Glutamatergic neuron (in vitro differentiated cells): ENCODE measurements around the gene PLEKHA6. TPM values are rescaled to one million over a fixed set of nuclear protein-coding genes. Genes with fewer than 3 reads are reported as not detected.

Experiments used
- DNase-seq: peaks from one replicate; pipeline ENCODE4 v3.0.0; 2022
- H3K27ac Mint-ChIP-seq: one replicate; pipeline ENCODE4 v1.8.0; 2020; ENCODE audit warnings: mild to moderate bottlenecking, mixed read lengths, inconsistent platforms; ENCODE audit not compliant: unreplicated experiment
- H3K27me3 Mint-ChIP-seq: one replicate; pipeline ENCODE4 v1.8.0; 2020; ENCODE audit warnings: mild to moderate bottlenecking, moderate library complexity, mixed read lengths, inconsistent platforms; ENCODE audit not compliant: unreplicated experiment
- H3K36me3 Mint-ChIP-seq: one replicate; pipeline ENCODE4 v1.8.0; 2020; ENCODE audit warnings: mild to moderate bottlenecking, mixed read lengths, inconsistent platforms; ENCODE audit not compliant: unreplicated experiment
- H3K4me1 Mint-ChIP-seq: one replicate; pipeline ENCODE4 v1.8.0; 2020; ENCODE audit warnings: mild to moderate bottlenecking, low read depth, mixed read lengths, inconsistent platforms; ENCODE audit not compliant: unreplicated experiment
- H3K4me3 Mint-ChIP-seq: one replicate; pipeline ENCODE4 v1.8.0; 2020; ENCODE audit warnings: mild to moderate bottlenecking, mixed read lengths, inconsistent platforms; ENCODE audit not compliant: unreplicated experiment
- H3K9me3 Mint-ChIP-seq: one replicate; pipeline ENCODE4 v1.8.0; 2020; ENCODE audit warnings: mild to moderate bottlenecking, moderate library complexity, mixed read lengths, inconsistent platforms; ENCODE audit not compliant: unreplicated experiment
- CTCF ChIP-seq: fragments of 200-600 bp; sonication (generic); IDR thresholded peaks from one replicate; pipeline ENCODE4 v1.5.0; 2021; ENCODE audit not compliant: partially characterized antibody, unreplicated experiment
- total RNA-seq: library from RNA; stranded (reverse); fragmentation: NEBNext Ultra II Directional; extraction: Animal tissue kit (Norgen Biotek cat#: 25700); gene quantifications from one replicate; pipeline ENCODE4 v1.2.1, GENCODE V29; 2021; ENCODE audit not compliant: unreplicated experiment

PLEKHA6 gene
- total RNA-seq, 1 donor from 2014 or later = 72.7 TPM

GRCh38 chr1:204342310-204342709, 17.4 kb downstream of the PLEKHA6 start:
- Mint-ChIP-seq H3K4me3 (no peak overlapping the region), H3K27ac (no peak overlapping the region), H3K27me3 (peaks cover 2% of the 10 kb centered on the region), H3K9me3 (peaks cover 4% of the 10 kb centered on the region), H3K4me1 (peaks cover 68% of the 10 kb centered on the region), H3K36me3 (no peaks in the 10 kb centered on the region)
- TF ChIP-seq CTCF = no peak
- no peak for DNase-seq

- Mint-ChIP-seq H3K4me1 (peaks cover 60% of the 10 kb centered on the region), H3K9me3 (peaks cover 4% of the 10 kb centered on the region), H3K36me3 (no peaks in the 10 kb centered on the region)
These were observed 18.3 kb downstream of the PLEKHA6 start for GRCh38 chr1:204341380-204341779.

DNA sequence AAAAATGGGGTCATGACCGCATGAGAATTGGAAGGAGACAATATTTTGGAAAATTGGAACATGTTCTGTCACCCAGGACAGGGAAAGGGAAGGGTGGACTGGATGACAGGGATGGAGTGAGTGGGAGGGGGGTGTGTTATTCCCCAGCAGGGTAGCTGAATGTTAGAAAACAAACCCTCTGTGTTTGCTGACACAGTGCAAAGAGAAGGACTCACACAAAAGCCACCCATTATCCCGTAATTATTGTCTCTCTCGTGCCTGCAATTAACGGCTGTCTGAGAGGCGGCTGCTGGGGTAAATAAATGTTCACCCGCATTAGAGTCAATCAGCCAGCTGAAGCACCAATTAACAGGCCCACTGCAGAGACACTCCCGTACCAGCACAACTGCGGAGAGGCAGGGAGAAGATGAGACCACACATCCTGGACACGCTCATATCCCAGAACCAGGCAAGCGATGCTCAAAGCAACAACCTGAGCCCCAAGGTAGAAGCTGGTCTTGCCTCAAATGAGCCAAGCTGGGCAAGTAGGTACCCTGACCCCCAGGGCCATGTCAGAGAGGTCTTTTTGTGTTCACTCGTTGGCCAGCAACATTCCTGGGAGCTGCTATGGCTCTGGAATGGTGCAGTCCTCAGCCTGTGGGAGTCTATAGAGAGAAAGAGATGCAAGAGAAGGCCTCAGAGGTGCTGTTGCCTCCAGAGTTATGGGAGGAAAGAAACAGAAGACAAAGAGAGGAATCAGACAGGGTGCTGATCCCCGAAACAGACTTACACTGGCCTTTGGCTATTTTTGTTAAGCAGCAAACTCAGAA, 19.4 kb downstream of the PLEKHA6 start:
- H3K4me1 Mint-ChIP-seq = peaks cover 50% of the 10 kb centered on the region

More at GRCh38 chr1:204341380-204341779, 18.3 kb downstream of the PLEKHA6 start:
- peaks cover 2% of the 10 kb centered on the region for H3K27me3 Mint-ChIP-seq
- peak overlapping the region; percentile 8 for H3K4me3 Mint-ChIP-seq
- H3K27ac Mint-ChIP-seq = no peak overlapping the region
- no peak for DNase-seq
- no peak for TF ChIP-seq CTCF

GRCh38 chr1:204339541-204339940, 20.2 kb downstream of the PLEKHA6 start:
- no peak for TF ChIP-seq CTCF
- H3K27ac Mint-ChIP-seq = no peak overlapping the region
- H3K9me3 Mint-ChIP-seq = peaks cover 4% of the 10 kb centered on the region
- H3K4me1 Mint-ChIP-seq = peaks cover 48% of the 10 kb centered on the region
- H3K27me3 Mint-ChIP-seq = peaks cover 2% of the 10 kb centered on the region
- no peaks in the 10 kb centered on the region for H3K36me3 Mint-ChIP-seq
- H3K4me3 Mint-ChIP-seq = peak overlapping the region; percentile 31
- no peak for DNase-seq

More for the DNA sequence above, 19.4 kb downstream of the PLEKHA6 start:
- Mint-ChIP-seq H3K4me3 (peak overlapping the region; percentile 62), H3K9me3 (peaks cover 4% of the 10 kb centered on the region), H3K36me3 (no peaks in the 10 kb centered on the region), H3K27ac (peak overlapping the region; percentile 92), H3K27me3 (peaks cover 2% of the 10 kb centered on the region)
- no peak for DNase-seq
- TF ChIP-seq CTCF = no peak

DNA sequence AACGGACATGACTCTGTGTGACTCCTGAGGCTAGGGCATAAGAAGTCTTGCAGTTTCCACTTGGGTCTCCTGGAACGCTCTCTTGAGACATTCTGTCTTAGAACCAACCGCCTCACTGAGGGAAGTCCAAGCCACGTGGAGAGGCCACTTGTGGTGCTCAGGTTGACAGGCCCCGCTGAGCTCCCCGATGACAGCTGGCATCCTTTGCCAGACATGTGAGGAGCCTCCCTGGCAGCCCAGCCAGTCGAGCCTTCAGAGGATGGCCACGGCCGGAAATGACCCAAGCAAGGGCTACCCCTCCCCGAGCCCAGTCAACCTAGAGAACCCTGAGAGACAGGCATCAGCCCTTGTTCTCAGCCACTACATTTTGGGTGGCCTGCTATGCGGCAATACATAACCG, 20.7 kb downstream of the PLEKHA6 start:
- Mint-ChIP-seq H3K27me3 (peaks cover 2% of the 10 kb centered on the region), H3K36me3 (no peaks in the 10 kb centered on the region), H3K27ac (no peak overlapping the region), H3K4me3 (peak overlapping the region; percentile 31), H3K9me3 (peaks cover 4% of the 10 kb centered on the region), H3K4me1 (peaks cover 52% of the 10 kb centered on the region)
- no peak for DNase-seq
- TF ChIP-seq CTCF = no peak
